Measurements from ENCODE around the gene MMUT.

Gene MMUT

DNA sequence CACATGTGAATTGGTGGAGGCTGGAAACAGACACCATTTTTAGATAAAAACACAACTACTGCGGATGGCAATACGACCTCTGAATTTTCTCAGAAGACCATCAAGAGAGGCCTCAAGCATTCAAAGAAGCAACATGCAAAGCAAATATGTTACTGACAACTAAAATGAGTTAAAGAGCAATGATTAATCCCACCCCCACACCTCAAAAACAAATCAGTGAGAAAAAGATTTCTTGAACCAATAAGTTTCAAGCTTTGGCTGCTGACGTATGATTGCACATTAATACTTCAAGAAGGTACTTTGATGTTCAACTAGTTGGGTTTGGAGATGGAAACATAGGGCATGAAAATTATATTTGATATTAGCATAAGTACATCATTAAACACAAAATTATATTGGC is 982 bp downstream of the MMUT start:
- peak overlapping the region; percentile 80 for H3K27ac ChIP-seq
- no peak for TF ChIP-seq CTCF (conservative IDR thresholded peaks at IDR 0.05)

GRCh38 chr6:49457771-49458170 is 5.3 kb downstream of the MMUT start:
- no peak for TF ChIP-seq CTCF (conservative IDR thresholded peaks at IDR 0.05)
- no peak overlapping the region for H3K27ac ChIP-seq

DNA sequence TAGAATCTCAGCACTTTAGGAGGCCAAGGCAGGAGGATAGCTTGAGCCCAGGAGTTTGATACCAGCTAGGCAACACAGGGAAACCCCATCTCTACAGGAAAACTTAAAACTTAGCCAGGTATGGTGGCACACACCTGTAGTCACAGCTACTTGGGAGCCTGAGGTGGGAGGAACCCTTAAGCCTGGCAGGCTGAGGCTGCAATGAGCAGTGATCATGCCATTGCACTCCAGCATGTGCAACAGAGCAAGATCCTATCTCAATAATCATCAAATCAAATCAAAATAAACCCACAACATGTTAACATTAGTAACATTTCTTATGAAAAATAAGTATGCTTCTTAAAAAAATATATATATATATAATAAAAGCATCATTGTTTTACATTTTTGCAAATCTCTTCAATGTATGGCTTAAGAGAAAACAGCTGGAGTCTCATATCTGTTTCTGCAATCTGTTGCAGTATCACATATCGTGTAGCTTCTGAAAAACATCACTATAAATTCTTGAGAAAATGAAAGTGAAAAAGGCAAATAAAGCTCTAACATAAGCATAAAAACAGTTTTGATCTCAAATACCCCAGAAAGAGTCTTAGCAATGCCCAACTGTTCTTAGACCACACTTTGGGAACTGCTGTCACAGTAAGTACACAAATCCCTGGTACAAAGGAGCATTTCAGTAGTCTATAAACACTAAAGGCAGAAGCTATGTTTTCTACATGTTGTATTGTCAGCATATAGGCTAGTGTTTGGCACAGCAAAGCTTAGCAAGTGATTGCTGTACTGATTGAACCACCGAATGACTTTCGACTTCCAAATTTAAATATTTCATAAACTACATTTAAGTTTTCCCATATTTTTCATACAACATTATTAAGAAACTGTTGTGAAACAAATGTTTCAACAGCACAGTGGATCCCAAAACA is 8.0 kb downstream of the MMUT start:
- H3K27ac ChIP-seq = no peak overlapping the region
- no peak for TF ChIP-seq CTCF (conservative IDR thresholded peaks at IDR 0.05)

- TF ChIP-seq CTCF (conservative IDR thresholded peaks at IDR 0.05) = peak; percentile 65
These were observed 9.8 kb downstream of the MMUT start for GRCh38 chr6:49453221-49453620.

DNA sequence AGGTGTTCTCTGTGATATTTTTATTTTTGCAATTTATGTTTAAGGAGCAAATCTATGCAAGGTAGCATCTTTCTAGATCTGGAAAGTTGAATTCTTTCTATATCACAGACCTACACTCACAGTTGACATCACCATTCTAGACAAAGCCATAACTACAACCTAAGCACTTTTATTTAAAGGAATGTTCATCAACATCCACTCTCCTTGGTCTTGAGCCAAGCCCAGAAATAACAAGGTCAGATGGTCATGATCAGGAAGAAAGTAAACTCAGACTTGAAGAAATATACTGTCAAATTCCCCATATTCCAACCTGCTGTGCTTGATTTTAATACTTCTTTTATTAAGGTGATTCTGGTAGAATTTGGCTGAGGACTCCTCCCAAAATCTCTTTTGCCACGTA is 32.2 kb downstream of the MMUT start:
- no peak overlapping the region for H3K27ac ChIP-seq
- no peak for TF ChIP-seq CTCF (conservative IDR thresholded peaks at IDR 0.05)

More at GRCh38 chr6:49453221-49453620, 9.8 kb downstream of the MMUT start:
- no peak overlapping the region for H3K27ac ChIP-seq

GRCh38 chr6:49430187-49430586 is 32.9 kb downstream of the MMUT start:
- no peak for TF ChIP-seq CTCF (conservative IDR thresholded peaks at IDR 0.05)
- H3K27ac ChIP-seq = no peak overlapping the region

DNA sequence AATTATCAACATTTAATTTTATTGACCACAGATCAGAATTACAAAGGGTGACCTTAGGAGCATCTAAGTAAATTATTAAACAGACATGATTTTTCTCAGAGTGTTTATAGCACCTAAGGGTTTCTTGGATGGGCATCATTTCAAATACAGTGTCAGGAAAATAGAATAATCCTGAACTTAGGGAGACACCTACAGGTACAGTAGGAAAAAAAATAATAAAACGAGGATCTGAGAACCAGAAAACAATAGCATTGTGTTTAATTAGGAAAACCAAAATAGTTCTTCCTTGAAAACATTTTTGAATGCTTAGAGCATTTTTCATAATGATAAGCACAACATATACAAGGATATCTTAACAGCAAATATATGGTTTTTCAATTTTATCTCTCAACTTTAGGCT is 39.2 kb downstream of the MMUT start:
- TF ChIP-seq CTCF (conservative IDR thresholded peaks at IDR 0.05) = peak; percentile 70
- H3K27ac ChIP-seq = no peak overlapping the region

Data from VCaP (cell line).